ENCODE measurements around the gene GDF7.

The GDF7 gene

GRCh38 chr2:20638014-20638413 lies 28.9 kb upstream of the GDF7 start:
- H3K4me3 ChIP-seq (ENCODE audit: low read depth, low read length) = no peak overlapping the region
- no peak for DNase-seq (ENCODE audit: low read depth, low spot score)
- in situ Hi-C loops (cut with HindIII; ENCODE audit: low sequenced_read_pairs) = no loop called here
- no peak for TF ChIP-seq CTCF (IDR thresholded peaks at IDR 0.05; ENCODE audit: low read depth, low read length)

GRCh38 chr2:20638646-20639430 lies 28.1 kb upstream of the GDF7 start:
- TF ChIP-seq CTCF (IDR thresholded peaks at IDR 0.05; ENCODE audit: low read depth, low read length) = no peak
- in situ Hi-C loops (cut with HindIII; ENCODE audit: low sequenced_read_pairs) = no loop called here
- H3K4me3 ChIP-seq (ENCODE audit: low read depth, low read length) = no peak overlapping the region
- no peak for DNase-seq (ENCODE audit: low read depth, low spot score)

GRCh38 chr2:20640411-20641122 lies 26.4 kb upstream of the GDF7 start:
- no peak for DNase-seq (ENCODE audit: low read depth, low spot score)
- H3K4me3 ChIP-seq (ENCODE audit: low read depth, low read length) = no peak overlapping the region
- in situ Hi-C loops (cut with HindIII; ENCODE audit: low sequenced_read_pairs) = no loop called here
- no peak for TF ChIP-seq CTCF (IDR thresholded peaks at IDR 0.05; ENCODE audit: low read depth, low read length)

- no peak for TF ChIP-seq CTCF (IDR thresholded peaks at IDR 0.05; ENCODE audit: low read depth, low read length)
- in situ Hi-C loops (cut with HindIII; ENCODE audit: low sequenced_read_pairs) = no loop called here
- no peak overlapping the region for H3K4me3 ChIP-seq (ENCODE audit: low read depth, low read length)
Measured at GRCh38 chr2:20641123-20641985, 25.6 kb upstream of the GDF7 start.

GRCh38 chr2:20642055-20642971 lies 24.6 kb upstream of the GDF7 start:
- TF ChIP-seq CTCF (IDR thresholded peaks at IDR 0.05; ENCODE audit: low read depth, low read length) = peak; percentile 99
- DNase-seq (ENCODE audit: low read depth, low spot score) = peak; percentile 73
- in situ Hi-C loops (cut with HindIII; ENCODE audit: low sequenced_read_pairs) = no loop called here
- no peak overlapping the region for H3K4me3 ChIP-seq (ENCODE audit: low read depth, low read length)

More at GRCh38 chr2:20641123-20641985, 25.6 kb upstream of the GDF7 start:
- DNase-seq (ENCODE audit: low read depth, low spot score) = peak; percentile 79

Data from astrocyte of the spinal cord (primary cell).